GM18867 (cell line): Measurements from ENCODE around the gene TEAD3.
A peak's percentile ranks its signal among the peaks of the same experiment; 100 is the strongest.
"Not testable (repeated sequence)": the region's sequence is repeated elsewhere in the genome, so short reads cannot be mapped to it uniquely, and the experiment has no call there.

Source experiments
- ATAC-seq: cut with Tn5 transposase; IDR thresholded peaks from one replicate; pipeline ENCODE4 v1.9.1; 2021; ENCODE audit warnings: mild to moderate bottlenecking, moderate library complexity; ENCODE audit not compliant: unreplicated experiment

Gene TEAD3

GRCh38 chr6:35496841-35497570 lies at the start of gene TEAD3:
Gene TEAD3, minus strand, starts transcription at chr6:35497079.
- ATAC-seq, result peak; percentile 53

GRCh38 chr6:35544769-35545361 lies 48.0 kb upstream of the TEAD3 start:
- ATAC-seq, result no peak

GRCh38 chr6:35543459-35544193 lies 46.7 kb upstream of the TEAD3 start:
- no peak for ATAC-seq

GRCh38 chr6:35541836-35542235 lies 45.0 kb upstream of the TEAD3 start:
- ATAC-seq, result no peak

- ATAC-seq, result no peak
Observed at GRCh38 chr6:35539223-35539622, 42.3 kb upstream of the TEAD3 start.

- not testable (repeated sequence) for ATAC-seq
Observed at GRCh38 chr6:35535847-35536246, 39.0 kb upstream of the TEAD3 start.

- no peak for ATAC-seq
Observed at GRCh38 chr6:35534407-35535170, 37.7 kb upstream of the TEAD3 start.

GRCh38 chr6:35533981-35534380 lies 37.1 kb upstream of the TEAD3 start:
- no peak for ATAC-seq

- no peak for ATAC-seq
Observed at GRCh38 chr6:35532126-35532525, 35.2 kb upstream of the TEAD3 start.

- ATAC-seq, result no peak
Observed at GRCh38 chr6:35524380-35525020, 27.6 kb upstream of the TEAD3 start.

- ATAC-seq, result no peak
Observed at GRCh38 chr6:35522660-35523658, 26.1 kb upstream of the TEAD3 start.

GRCh38 chr6:35522151-35522550 lies 25.3 kb upstream of the TEAD3 start:
- no peak for ATAC-seq

GRCh38 chr6:35521235-35521634 lies 24.4 kb upstream of the TEAD3 start:
- no peak for ATAC-seq

GRCh38 chr6:35519313-35520015 lies 22.6 kb upstream of the TEAD3 start:
- ATAC-seq, result no peak

GRCh38 chr6:35518566-35519312 lies 21.9 kb upstream of the TEAD3 start:
- no peak for ATAC-seq

GRCh38 chr6:35517978-35518377 lies 21.1 kb upstream of the TEAD3 start:
- not testable (repeated sequence) for ATAC-seq

GRCh38 chr6:35516712-35517111 lies 19.8 kb upstream of the TEAD3 start:
- ATAC-seq, result no peak

GRCh38 chr6:35515939-35516338 lies 19.1 kb upstream of the TEAD3 start:
- ATAC-seq, result not testable (repeated sequence)
